ENCODE results near the gene MAGI1.

MAGI1 gene

GRCh38 chr3:65828706-65829105 lies 210.0 kb downstream of the MAGI1 start:
- no peak for TF ChIP-seq CTCF (IDR thresholded peaks at IDR 0.05; ENCODE audit: control extremely low read depth, extremely low read depth, low read depth, missing control alignments)
- no peak for DNase-seq (ENCODE audit: extremely low spot score)
- ChIA-PET CTCF (interaction anchor here (1.1 kb wide), 2 partner anchors 19 to 41 kb away, joined by 3 read pairs; no protein-coding TSS in a partner anchor), POLR2A (no interaction called here)

- no peak for TF ChIP-seq CTCF (IDR thresholded peaks at IDR 0.05; ENCODE audit: control extremely low read depth, extremely low read depth, low read depth, missing control alignments)
- ChIA-PET POLR2A (no interaction called here), CTCF (no interaction called here)
- DNase-seq (ENCODE audit: extremely low spot score) = no peak
Observed at GRCh38 chr3:65827076-65827475, 211.6 kb downstream of the MAGI1 start.

- ChIA-PET POLR2A (no interaction called here), CTCF (interaction anchor here (0.8 to 3.3 kb wide), 5 partner anchors 9 to 23 kb away, joined by 3 to 17 read pairs (median 4); no protein-coding TSS in a partner anchor)
- TF ChIP-seq CTCF (IDR thresholded peaks at IDR 0.05; ENCODE audit: control extremely low read depth, extremely low read depth, low read depth, missing control alignments) = no peak
- no peak for DNase-seq (ENCODE audit: extremely low spot score)
Observed at GRCh38 chr3:65824166-65824565, 214.6 kb downstream of the MAGI1 start.

GRCh38 chr3:65820600-65820999 lies 218.1 kb downstream of the MAGI1 start:
- DNase-seq (ENCODE audit: extremely low spot score) = no peak
- TF ChIP-seq CTCF (IDR thresholded peaks at IDR 0.05; ENCODE audit: control extremely low read depth, extremely low read depth, low read depth, missing control alignments) = no peak
- CTCF ChIA-PET = no interaction called here
- POLR2A ChIA-PET = no interaction called here

- CTCF ChIA-PET = no interaction called here
- no peak for DNase-seq (ENCODE audit: extremely low spot score)
- POLR2A ChIA-PET = no interaction called here
- no peak for TF ChIP-seq CTCF (IDR thresholded peaks at IDR 0.05; ENCODE audit: control extremely low read depth, extremely low read depth, low read depth, missing control alignments)
Observed at GRCh38 chr3:65819896-65820295, 218.8 kb downstream of the MAGI1 start.

- ChIA-PET POLR2A (no interaction called here), CTCF (interaction anchor here (0.6 kb wide), 1 partner anchor 16 kb away, joined by 3 read pairs; no protein-coding TSS in a partner anchor)
- no peak for DNase-seq (ENCODE audit: extremely low spot score)
- TF ChIP-seq CTCF (IDR thresholded peaks at IDR 0.05; ENCODE audit: control extremely low read depth, extremely low read depth, low read depth, missing control alignments) = no peak
Observed at GRCh38 chr3:65817553-65818126, 221.1 kb downstream of the MAGI1 start.

Measured in GM10248 (cell line).